ENCODE measurements around the gene ZNF280B. TPM values are rescaled to one million over a fixed set of nuclear protein-coding genes. Genes with fewer than 3 reads are reported as not detected.
A peak's percentile ranks its signal among the peaks of the same experiment; 100 is the strongest.

Gene ZNF280B
- total and polyA plus RNA-seq, 2 of the 13 experiments (the other 11 are each of a cell fraction or from before 2014, with no cell fraction given) = 3.7 to 3.9 TPM

DNA sequence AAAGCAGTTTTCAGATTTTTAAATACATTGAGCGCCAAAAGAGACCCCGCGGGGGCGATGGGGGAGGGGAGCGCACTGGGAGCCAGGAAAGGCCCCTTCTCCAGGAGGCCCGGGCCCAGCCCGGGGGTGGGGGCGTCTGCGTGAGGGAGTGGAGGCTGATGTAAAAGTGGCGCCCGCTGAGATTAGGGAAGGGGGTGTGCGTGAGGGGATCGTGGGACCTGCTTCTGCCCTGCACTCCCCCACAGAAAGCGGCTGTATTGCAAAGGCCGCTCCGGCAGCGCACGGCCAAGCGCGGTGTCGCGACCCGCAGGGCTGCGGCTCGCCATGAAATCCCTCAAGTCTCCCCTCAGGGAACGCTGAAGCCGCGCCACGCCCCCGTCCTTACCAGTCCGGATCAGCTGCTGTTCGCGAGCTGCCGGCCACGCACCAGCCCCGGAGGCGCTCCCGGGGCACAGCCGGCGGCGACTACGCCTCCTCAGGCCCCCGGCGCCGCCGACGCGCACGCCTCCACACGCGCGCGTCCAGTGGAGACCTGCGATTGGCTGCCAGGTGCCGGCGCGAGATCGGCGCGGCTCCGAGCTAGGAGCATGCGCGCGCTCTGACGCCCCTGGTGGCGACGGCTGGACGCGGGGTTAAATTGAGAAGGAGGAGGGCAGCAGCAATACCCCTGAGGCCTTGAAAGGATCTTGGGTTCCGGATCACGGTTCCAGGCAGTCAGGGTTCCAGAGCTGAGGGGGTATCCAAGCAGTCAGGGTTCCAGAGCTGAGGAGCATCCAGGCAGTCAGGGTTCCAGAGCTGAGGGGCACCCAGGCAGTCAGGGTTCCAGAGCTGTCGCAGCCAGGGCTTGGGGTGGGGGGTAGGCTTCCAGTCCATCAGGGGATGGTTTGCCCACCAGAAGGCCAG lies at the start of gene ZNF280B (continued):
- TF ChIP-seq ZNF207 (IDR thresholded peaks at IDR 0.05; ENCODE audit: borderline replicate concordance) (no peak), SAP130 (CRISPR knock-in tag; IDR thresholded peaks at IDR 0.05; ENCODE audit: low read depth) (peak; percentile 93), NAIF1 (CRISPR knock-in tag; IDR thresholded peaks at IDR 0.05; ENCODE audit: borderline replicate concordance) (0 out of 2 replicates have a peak, but pooled peaks have one; percentile 30), ZNF333 (CRISPR knock-in tag; IDR thresholded peaks at IDR 0.05; ENCODE audit: borderline replicate concordance) (no peak), ZNF605 (CRISPR knock-in tag; IDR thresholded peaks at IDR 0.05) (no peak), GMEB1 (CRISPR knock-in tag; IDR thresholded peaks at IDR 0.05; ENCODE audit: borderline replicate concordance) (peak; percentile 94), ZNF138 (CRISPR knock-in tag; IDR thresholded peaks at IDR 0.05; ENCODE audit: low read depth) (0 out of 2 replicates have a peak, but pooled peaks have one; percentile 77), HNRNPH1 (optimal IDR thresholded peaks at IDR 0.05; ENCODE audit: low read depth, low read length) (no peak), SMAD3 (CRISPR knock-in tag; IDR thresholded peaks at IDR 0.05) (no peak), DMAP1 (CRISPR knock-in tag; IDR thresholded peaks at IDR 0.05) (peak; percentile 51; the same call in 1 of the 2 replicates), TFAP4 (IDR thresholded peaks at IDR 0.05; ENCODE audit: borderline replicate concordance, low read depth) (peak; percentile 82; the same call in 1 of the 2 replicates), KLF11 (CRISPR knock-in tag; IDR thresholded peaks at IDR 0.05) (no peak; the same call in 1 of the 2 replicates), ZNF740 (CRISPR knock-in tag; IDR thresholded peaks at IDR 0.05) (0 out of 2 replicates have a peak, but pooled peaks have one; percentile 30), ZNF160 (CRISPR knock-in tag; IDR thresholded peaks at IDR 0.05) (no peak), GATAD1 (CRISPR knock-in tag; IDR thresholded peaks at IDR 0.05) (peak; percentile 79), CAMTA2 (CRISPR knock-in tag; IDR thresholded peaks at IDR 0.05; ENCODE audit: borderline replicate concordance) (no peak), ATM (IDR thresholded peaks at IDR 0.05; ENCODE audit: borderline replicate concordance) (no peak), NFIB (CRISPR knock-in tag; IDR thresholded peaks at IDR 0.05; ENCODE audit: borderline replicate concordance) (no peak), ZMYM3 (CRISPR knock-in tag; IDR thresholded peaks at IDR 0.05) (peak; percentile 72), MIER2 (CRISPR knock-in tag; IDR thresholded peaks at IDR 0.05) (no peak)
- TF ChIP-seq, protein P1, sequence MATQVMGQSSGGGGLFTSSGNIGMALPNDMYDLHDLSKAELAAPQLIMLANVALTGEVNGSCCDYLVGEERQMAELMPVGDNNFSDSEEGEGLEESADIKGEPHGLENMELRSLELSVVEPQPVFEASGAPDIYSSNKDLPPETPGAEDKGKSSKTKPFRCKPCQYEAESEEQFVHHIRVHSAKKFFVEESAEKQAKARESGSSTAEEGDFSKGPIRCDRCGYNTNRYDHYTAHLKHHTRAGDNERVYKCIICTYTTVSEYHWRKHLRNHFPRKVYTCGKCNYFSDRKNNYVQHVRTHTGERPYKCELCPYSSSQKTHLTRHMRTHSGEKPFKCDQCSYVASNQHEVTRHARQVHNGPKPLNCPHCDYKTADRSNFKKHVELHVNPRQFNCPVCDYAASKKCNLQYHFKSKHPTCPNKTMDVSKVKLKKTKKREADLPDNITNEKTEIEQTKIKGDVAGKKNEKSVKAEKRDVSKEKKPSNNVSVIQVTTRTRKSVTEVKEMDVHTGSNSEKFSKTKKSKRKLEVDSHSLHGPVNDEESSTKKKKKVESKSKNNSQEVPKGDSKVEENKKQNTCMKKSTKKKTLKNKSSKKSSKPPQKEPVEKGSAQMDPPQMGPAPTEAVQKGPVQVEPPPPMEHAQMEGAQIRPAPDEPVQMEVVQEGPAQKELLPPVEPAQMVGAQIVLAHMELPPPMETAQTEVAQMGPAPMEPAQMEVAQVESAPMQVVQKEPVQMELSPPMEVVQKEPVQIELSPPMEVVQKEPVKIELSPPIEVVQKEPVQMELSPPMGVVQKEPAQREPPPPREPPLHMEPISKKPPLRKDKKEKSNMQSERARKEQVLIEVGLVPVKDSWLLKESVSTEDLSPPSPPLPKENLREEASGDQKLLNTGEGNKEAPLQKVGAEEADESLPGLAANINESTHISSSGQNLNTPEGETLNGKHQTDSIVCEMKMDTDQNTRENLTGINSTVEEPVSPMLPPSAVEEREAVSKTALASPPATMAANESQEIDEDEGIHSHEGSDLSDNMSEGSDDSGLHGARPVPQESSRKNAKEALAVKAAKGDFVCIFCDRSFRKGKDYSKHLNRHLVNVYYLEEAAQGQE (IDR thresholded peaks at IDR 0.05; ENCODE audit: borderline replicate concordance in 1 of 2, low read depth in 1 of 2, low read length in 2 of 2) = no peak
- TF ChIP-seq, protein P2, sequence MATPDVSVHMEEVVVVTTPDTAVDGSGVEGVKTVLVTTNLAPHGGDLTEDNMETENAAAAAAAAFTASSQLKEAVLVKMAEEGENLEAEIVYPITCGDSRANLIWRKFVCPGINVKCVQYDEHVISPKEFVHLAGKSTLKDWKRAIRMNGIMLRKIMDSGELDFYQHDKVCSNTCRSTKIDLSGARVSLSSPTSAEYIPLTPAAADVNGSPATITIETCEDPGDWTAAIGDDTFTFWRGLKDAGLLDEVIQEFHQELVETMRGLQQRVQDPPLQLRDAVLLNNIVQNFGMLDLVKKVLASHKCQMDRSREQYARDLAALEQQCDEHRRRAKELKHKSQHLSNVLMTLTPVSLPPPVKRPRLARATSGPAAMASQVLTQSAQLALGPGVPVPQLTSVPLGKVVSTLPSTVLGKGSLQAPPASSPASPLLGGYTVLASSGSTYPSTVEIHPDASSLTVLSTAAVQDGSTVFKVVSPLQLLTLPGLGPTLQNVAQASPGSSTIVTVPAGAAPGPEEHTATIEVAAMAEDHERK (CRISPR knock-in tag; IDR thresholded peaks at IDR 0.05; ENCODE audit: low read depth) = peak; percentile 82

Measured in HepG2 (cell line).